ENCODE measurements around the gene IRF5.
"Not testable (repeated sequence)": the region's sequence is repeated elsewhere in the genome, so short reads cannot be mapped to it uniquely, and the experiment has no call there.

The IRF5 gene

GRCh38 chr7:128940494-128941322, 3.0 kb downstream of the IRF5 start:
- DNase-seq = no peak

GRCh38 chr7:128941323-128941890, 3.7 kb downstream of the IRF5 start:
- no peak for DNase-seq

DNA sequence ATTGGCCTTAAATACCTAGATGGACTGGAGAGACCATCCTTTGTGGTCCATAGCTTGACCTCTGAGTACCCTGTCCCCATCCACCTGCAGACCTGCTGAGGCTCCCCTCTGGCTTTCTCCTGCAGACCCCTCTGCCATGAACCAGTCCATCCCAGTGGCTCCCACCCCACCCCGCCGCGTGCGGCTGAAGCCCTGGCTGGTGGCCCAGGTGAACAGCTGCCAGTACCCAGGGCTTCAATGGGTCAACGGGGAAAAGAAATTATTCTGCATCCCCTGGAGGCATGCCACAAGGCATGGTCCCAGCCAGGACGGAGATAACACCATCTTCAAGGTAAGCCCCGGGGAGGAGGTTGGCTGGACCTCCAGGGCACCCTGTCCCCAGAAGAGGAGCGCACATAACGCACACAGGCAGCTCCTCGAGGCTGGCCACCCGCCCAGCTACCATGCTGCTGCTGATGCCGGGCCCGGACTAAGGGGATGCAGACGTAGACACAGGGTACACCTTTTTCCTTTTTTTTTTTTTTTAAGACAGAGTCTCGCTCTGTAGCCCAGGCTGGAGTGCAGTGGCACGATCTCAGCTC, 4.3 kb downstream of the IRF5 start:
- DNase-seq = no peak

- not testable (repeated sequence) for DNase-seq
Measured at GRCh38 chr7:128943251-128943650, 5.5 kb downstream of the IRF5 start.

- DNase-seq = no peak
Measured at GRCh38 chr7:128944487-128945236, 6.9 kb downstream of the IRF5 start.

GRCh38 chr7:128945668-128946366, 8.1 kb downstream of the IRF5 start:
- no peak for DNase-seq

- no peak for DNase-seq
Measured at GRCh38 chr7:128946936-128947830, 9.5 kb downstream of the IRF5 start.

- no peak for DNase-seq
Measured at GRCh38 chr7:128947854-128948253, 10.1 kb downstream of the IRF5 start.

GRCh38 chr7:128948312-128948973, 10.7 kb downstream of the IRF5 start:
- DNase-seq = no peak

- no peak for DNase-seq
Measured at GRCh38 chr7:128948976-128949760, 11.4 kb downstream of the IRF5 start.

DNA sequence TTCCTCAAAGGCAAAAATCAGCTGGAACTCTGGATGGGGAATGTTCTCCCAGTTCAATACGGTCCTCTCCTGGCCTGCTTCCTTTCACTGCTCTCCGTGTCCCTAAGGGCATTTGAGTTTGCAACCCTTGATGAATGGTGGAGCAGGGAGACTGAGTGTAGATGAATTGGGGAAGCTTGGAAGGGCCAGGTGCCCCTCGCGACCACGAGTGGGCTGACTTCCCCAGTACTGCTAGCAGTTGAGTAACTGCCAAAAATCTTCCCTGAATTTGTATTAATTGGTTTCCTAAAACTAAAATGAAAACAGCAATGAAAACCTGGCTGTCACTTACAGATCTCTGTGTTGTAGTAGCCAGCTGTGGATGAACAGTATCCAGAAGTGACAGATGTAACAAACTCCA, 13.6 kb downstream of the IRF5 start:
- no peak for DNase-seq

DNA sequence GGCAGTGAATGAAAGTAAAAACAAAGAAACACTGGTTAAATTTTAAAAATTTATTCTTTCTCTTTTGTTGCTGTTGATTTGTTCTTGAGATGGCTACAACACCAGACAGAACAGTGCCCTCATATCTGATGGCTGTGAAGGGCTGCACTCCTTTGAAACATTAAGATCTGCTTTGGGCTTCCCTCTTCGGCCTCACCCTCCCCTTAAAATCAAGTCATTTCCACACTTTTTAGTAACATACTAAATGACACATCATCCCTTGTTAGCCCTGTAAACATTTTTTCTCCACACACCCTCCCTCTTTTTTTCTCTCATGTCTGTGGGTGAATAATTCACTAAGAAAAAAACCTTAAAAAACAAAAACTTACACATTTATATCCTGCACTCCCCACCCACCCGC, 16.4 kb downstream of the IRF5 start:
- DNase-seq = no peak

DNA sequence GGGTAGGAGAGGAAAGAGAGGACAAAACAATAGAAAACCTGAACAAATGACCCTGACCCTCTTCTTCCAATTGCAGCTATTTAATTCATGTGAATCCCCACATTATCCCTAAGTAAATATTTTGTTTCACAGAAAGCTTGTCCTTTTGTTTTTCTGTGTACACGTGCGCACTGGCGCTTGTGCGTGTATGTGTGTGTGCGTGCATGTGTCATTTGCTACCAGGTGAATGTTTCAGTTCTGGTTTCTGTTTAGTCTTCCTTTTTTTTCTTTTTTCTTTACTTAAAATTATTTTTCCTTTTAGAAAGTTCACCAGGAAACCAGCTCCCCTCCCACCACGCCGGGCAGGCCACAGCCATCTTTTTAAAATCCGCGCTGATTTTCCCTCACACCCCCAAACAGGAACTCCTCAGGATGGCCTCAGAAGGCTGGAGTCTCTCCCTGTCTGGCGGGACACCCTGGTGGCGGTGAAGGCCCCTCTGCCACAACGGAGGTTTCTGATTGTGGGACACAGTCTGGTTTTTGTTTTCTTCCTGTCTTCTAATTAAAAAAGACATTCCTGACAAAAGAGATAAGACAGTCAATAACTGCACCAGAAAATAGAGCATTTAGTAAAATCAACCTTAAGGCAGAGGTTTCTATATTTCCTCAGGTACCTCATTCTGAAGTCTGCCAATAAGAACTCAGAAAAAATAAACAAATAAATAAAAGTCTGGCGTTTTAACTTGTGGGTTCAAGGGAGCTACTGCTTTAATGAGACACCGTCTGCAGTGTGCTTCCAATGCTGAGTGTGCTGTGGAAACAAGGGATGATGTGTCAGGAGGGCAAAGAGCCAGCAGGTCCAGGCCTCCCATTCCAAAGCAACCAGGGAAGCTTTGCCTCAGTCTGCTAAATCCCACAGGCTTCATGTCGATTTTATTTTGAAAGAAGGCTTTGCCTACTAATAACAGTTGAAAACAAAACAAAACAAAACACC, 17.4 kb downstream of the IRF5 start:
- peak; percentile 8 for DNase-seq

GRCh38 chr7:128955981-128956380, 18.3 kb downstream of the IRF5 start:
- DNase-seq = no peak

GRCh38 chr7:128959296-128959695, 21.6 kb downstream of the IRF5 start:
- DNase-seq = no peak

DNA sequence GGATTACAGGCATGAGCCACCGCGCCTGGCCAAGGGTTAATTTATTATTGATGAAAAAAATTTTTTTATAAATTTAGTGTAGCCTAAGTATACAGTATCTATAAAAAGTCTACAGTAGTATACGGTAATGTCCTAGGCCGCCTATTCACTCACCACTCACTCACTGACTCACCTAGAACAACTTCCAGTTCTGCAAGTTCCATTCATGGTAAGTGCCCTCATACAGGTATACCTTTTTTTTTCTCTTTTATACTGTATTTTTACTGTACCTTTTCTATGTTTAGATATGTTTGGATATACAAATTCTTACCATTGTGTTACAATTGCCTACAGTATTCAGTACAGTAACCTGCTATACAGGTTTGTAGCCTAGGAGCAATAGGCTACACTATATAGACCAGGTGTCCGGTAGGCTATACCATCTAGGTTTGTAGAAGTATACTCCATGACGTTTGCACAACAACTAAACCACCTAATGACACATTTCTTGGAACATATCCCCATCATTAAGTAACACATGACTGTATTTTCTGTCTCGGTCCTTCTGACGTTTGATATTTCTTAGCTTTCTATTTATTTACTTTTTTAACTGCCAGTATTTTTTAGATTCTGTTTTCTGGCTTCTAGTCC, 23.4 kb downstream of the IRF5 start:
- no peak for DNase-seq

- DNase-seq = no peak
Measured at GRCh38 chr7:128962899-128963298, 25.2 kb downstream of the IRF5 start.

- DNase-seq = no peak
Measured at GRCh38 chr7:128963327-128963757, 25.6 kb downstream of the IRF5 start.

GRCh38 chr7:128968624-128969023, 30.9 kb downstream of the IRF5 start:
- DNase-seq = no peak
